D721Med (cell line): ENCODE data around the gene P3H3.
"Not testable (repeated sequence)": the region's sequence is repeated elsewhere in the genome, so short reads cannot be mapped to it uniquely, and the experiment has no call there.

Source experiments
- DNase-seq: peaks from one replicate; pipeline ENCODE4 v3.0.0; 2011; ENCODE audit warnings: low spot score; ENCODE audit not compliant: insufficient read length
- FAIRE-seq: peaks from 2 replicates; lab custom pipeline; 2011; peaks lifted over from hg19 to GRCh38; lab: Jason Lieb, UNC
- CTCF ChIP-seq: IDR thresholded peaks from 2 replicates; pipeline ENCODE4 v1.5.1; 2012; ENCODE audit warnings: mild to moderate bottlenecking, control low read depth; ENCODE audit not compliant: insufficient read depth; ENCODE audit errors: missing control alignments

The P3H3 gene

GRCh38 chr12:6858799-6859198 lies 30.6 kb downstream of the P3H3 start:
- DNase-seq (no peak), FAIRE-seq (no peak)
- no peak for TF ChIP-seq CTCF

- no peak for TF ChIP-seq CTCF
- FAIRE-seq, result no peak
- DNase-seq, result no peak
Measured at GRCh38 chr12:6860116-6860515, 31.9 kb downstream of the P3H3 start.

GRCh38 chr12:6860942-6861341 lies 32.7 kb downstream of the P3H3 start:
- TF ChIP-seq CTCF, result no peak
- DNase-seq (no peak), FAIRE-seq (no peak)

GRCh38 chr12:6861391-6861790 lies 33.2 kb downstream of the P3H3 start:
- FAIRE-seq (no peak), DNase-seq (no peak)
- no peak for TF ChIP-seq CTCF

- TF ChIP-seq CTCF, result no peak
- FAIRE-seq (no peak), DNase-seq (no peak)
Measured at GRCh38 chr12:6863033-6863432, 34.8 kb downstream of the P3H3 start.

GRCh38 chr12:6863586-6864321 lies 35.5 kb downstream of the P3H3 start:
- no peak for FAIRE-seq

GRCh38 chr12:6865307-6865706 lies 37.1 kb downstream of the P3H3 start:
- not testable (repeated sequence) for DNase-seq, FAIRE-seq

More at GRCh38 chr12:6863586-6864321, 35.5 kb downstream of the P3H3 start:
- no peak for TF ChIP-seq CTCF
- DNase-seq, result no peak
